Naive thymus-derived CD8-positive, alpha-beta T cell (primary cell): ENCODE data around the gene PCDHA1. TPM values are rescaled to one million over a fixed set of nuclear protein-coding genes. Genes with fewer than 3 reads are reported as not detected.
"Not testable (repeated sequence)": the region's sequence is repeated elsewhere in the genome, so short reads cannot be mapped to it uniquely, and the experiment has no call there.

Experiments used
- ATAC-seq, 2 donors: fragments of 150-1000 bp; cut with Tn5 transposase in 1 of 2; sonication (Bioruptor Pico), chemical (Tn5 transposase) in 1 of 2; 1 replicate in 1 of 2; 2 replicates in 1 of 2; pipeline ENCODE4 v1.10.0; 2021; ENCODE audit warnings: mild to moderate bottlenecking in 2 of 2, moderate library complexity in 2 of 2
- POLR2A ChIA-PET: fragments of 350-600 bp; sonication (Branson Sonifier 250); formaldehyde crosslinking; loops from one replicate; lab custom pipeline; 2021; ENCODE audit warnings: antibody characterized with exemption; lab: Charles Lee
- DNase-seq, 10 donors: peaks; one replicate each; pipeline versions ENCODE4 v3.0.0 to v3.0.0-alpha.2; 2020 to 2022
- H3K27ac Mint-ChIP-seq, 10 donors: one replicate each; pipeline ENCODE4 v1.8.0; 2020 to 2022; ENCODE audit warnings: mild to moderate bottlenecking in 10 of 10, mixed read lengths in 10 of 10, moderate library complexity in 4 of 10, inconsistent platforms in 1 of 10
- H3K27me3 Mint-ChIP-seq, 5 donors: one replicate each; pipeline ENCODE4 v1.8.0; 2021 to 2022; ENCODE audit warnings: mixed read lengths in 5 of 5
- H3K36me3 Mint-ChIP-seq, 3 donors: one replicate each; pipeline ENCODE4 v1.8.0; 2020 to 2022; ENCODE audit warnings: mixed read lengths in 3 of 3, mild to moderate bottlenecking in 2 of 3, inconsistent platforms in 1 of 3
- H3K4me1 Mint-ChIP-seq, 4 donors: one replicate each; pipeline ENCODE4 v1.8.0; 2021 to 2022; ENCODE audit warnings: mixed read lengths in 4 of 4
- H3K4me3 Mint-ChIP-seq, 10 donors: one replicate each; pipeline ENCODE4 v1.8.0; 2020 to 2022; ENCODE audit warnings: mild to moderate bottlenecking in 10 of 10, mixed read lengths in 10 of 10, moderate library complexity in 6 of 10, inconsistent platforms in 1 of 10
- H3K9me3 Mint-ChIP-seq, 9 donors: one replicate each; pipeline ENCODE4 v1.8.0; 2020 to 2022; ENCODE audit warnings: mixed read lengths in 9 of 9, mild to moderate bottlenecking in 3 of 9, inconsistent platforms in 1 of 9, moderate library complexity in 1 of 9
- polyA plus RNA-seq, 3 donors: library from polyadenylated mRNA; unstranded; fragments of 300-500 nt; fragmentation: Illumina TruSeq; gene quantifications; one replicate each; pipeline ENCODE4 v1.2.3, GENCODE V29; 2021
- total RNA-seq, 8 experiments: library from RNA in 2 of 8; stranded (reverse) in 2 of 8; gene quantifications; one replicate each; pipeline ENCODE4 v1.2.3 and lab custom pipeline; 2021 to 2026

The PCDHA1 gene
- total and polyA plus RNA-seq, 5 experiments from 2014 or later: not detected

- H3K4me3 Mint-ChIP-seq, POLR2A ChIA-PET, ATAC-seq, H3K27ac Mint-ChIP-seq, H3K4me1 Mint-ChIP-seq, DNase-seq: not testable (repeated sequence)
- Mint-ChIP-seq H3K9me3 (peaks cover 16 to 55% (median 24%) of the 10 kb centered on the region in 9 donors), H3K27me3 (peaks cover 18 to 29% (median 26%) of the 10 kb centered on the region in 5 donors), H3K36me3 (peaks cover 7 to 40% (median 13%) of the 10 kb centered on the region in 3 donors)
These were observed 37.0 kb downstream of the PCDHA1 start for GRCh38 chr5:140822969-140823368.

DNA sequence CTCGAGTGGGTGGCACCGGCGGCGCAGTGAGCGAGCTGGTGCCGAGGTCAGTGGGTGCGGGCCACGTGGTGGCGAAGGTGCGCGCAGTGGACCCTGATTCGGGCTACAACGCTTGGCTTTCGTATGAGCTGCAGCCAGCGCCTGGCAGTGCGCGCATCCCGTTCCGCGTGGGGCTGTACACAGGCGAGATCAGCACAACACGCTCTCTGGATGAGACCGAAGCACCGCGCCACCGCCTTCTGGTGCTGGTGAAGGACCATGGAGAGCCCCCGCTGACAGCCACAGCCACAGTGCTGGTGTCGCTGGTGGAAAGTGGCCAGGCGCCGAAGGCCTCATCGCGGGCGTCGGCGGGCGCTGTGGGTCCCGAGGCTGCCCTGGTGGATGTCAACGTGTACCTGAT is 37.5 kb downstream of the PCDHA1 start:
- DNase-seq (no peak), ATAC-seq (no peak)
- Mint-ChIP-seq H3K27ac (no peak overlapping the region), H3K4me3 (no peak overlapping the region), H3K27me3 (peaks cover 18 to 31% (median 29%) of the 10 kb centered on the region in 5 donors), H3K9me3 (peaks cover 16 to 55% (median 25%) of the 10 kb centered on the region in 9 donors), H3K36me3 (peaks cover 7 to 39% (median 15%) of the 10 kb centered on the region in 3 donors), H3K4me1 (no peaks in the 10 kb centered on the region)
- POLR2A ChIA-PET: no interaction called here

DNA sequence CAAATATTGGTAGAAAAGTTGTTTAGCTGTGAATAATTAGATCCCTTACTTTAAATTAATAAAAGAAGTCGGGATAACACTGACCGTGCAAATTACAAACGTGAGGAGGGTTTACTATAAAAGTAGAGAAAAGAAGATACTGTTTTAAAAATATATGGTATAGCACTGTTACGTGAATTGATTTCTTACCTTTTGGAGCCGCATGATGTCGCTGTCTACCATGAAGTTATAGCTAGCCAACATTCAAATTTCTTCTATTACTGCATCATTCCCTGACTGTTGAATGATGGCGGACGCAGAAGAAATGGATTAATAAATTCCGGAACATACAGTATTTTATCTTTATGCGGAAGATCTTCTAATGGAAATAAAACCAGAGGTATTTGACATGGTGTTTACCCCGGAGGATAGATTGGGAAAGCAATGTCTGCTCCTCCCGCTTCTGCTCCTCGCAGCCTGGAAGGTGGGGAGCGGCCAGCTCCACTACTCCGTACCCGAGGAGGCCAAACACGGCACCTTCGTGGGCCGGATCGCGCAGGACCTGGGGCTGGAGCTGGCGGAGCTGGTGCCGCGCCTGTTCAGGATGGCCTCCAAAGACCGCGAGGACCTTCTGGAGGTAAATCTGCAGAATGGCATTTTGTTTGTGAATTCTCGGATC is 41.9 kb downstream of the PCDHA1 start, which contains the start of gene PCDHA6:
Gene PCDHA6 (plus strand): TSS at position 257 of the 658 bp plus-strand sequence. CDS start 132 bp downstream, at position 389.
- Mint-ChIP-seq H3K36me3 (peaks cover 15 to 48% (median 18%) of the 10 kb centered on the region in 3 donors), H3K4me1 (no peaks in the 10 kb centered on the region), H3K9me3 (peaks cover 13 to 69% (median 26%) of the 10 kb centered on the region in 9 donors), H3K27me3 (peaks cover 28 to 53% (median 42%) of the 10 kb centered on the region in 5 donors), H3K4me3 (no peak within 1 kb of the TSS), H3K27ac (no peak within 1 kb of the TSS)
- no peak for ATAC-seq
- POLR2A ChIA-PET: no interaction called here
- DNase-seq: no peak

DNA sequence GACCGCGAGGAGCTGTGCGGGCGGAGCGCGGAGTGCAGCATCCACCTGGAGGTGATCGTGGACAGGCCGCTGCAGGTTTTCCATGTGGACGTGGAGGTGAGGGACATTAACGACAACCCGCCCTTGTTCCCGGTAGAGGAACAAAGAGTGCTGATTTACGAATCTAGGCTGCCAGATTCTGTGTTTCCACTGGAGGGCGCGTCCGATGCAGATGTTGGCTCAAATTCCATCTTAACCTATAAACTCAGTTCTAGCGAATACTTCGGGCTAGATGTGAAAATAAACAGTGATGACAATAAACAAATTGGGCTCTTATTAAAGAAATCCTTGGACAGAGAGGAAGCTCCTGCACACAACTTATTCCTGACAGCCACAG is 42.4 kb downstream of the PCDHA1 start:
- Mint-ChIP-seq H3K27me3 (peaks cover 32 to 58% (median 46%) of the 10 kb centered on the region in 5 donors), H3K4me1 (no peaks in the 10 kb centered on the region), H3K4me3 (no peak overlapping the region), H3K36me3 (peaks cover 17 to 51% (median 21%) of the 10 kb centered on the region in 3 donors), H3K27ac (no peak overlapping the region), H3K9me3 (peaks cover 13 to 72% (median 30%) of the 10 kb centered on the region in 9 donors)
- ATAC-seq (no peak), DNase-seq (no peak)
- POLR2A ChIA-PET: no interaction called here

- H3K4me3 Mint-ChIP-seq, ATAC-seq, POLR2A ChIA-PET, H3K27ac Mint-ChIP-seq, H3K4me1 Mint-ChIP-seq, DNase-seq: not testable (repeated sequence)
- peaks cover 21 to 60% (median 28%) of the 10 kb centered on the region in 3 donors for H3K36me3 Mint-ChIP-seq
- peaks cover 38 to 70% (median 51%) of the 10 kb centered on the region in 5 donors for H3K27me3 Mint-ChIP-seq
- peaks cover 16 to 78% (median 35%) of the 10 kb centered on the region in 9 donors for H3K9me3 Mint-ChIP-seq
These were observed 43.9 kb downstream of the PCDHA1 start for GRCh38 chr5:140829511-140830501.

GRCh38 chr5:140833993-140834392 is 48.1 kb downstream of the PCDHA1 start, which contains the start of gene PCDHA7:
TSS of gene PCDHA7 (plus strand) at chr5:140834269. CDS start at chr5:140834384, 115 bp downstream.
- Mint-ChIP-seq H3K9me3 (peaks cover 0 to 59% (median 25%) of the 10 kb centered on the region in 9 donors), H3K27ac (no peak within 1 kb of the TSS), H3K4me3 (no peak within 1 kb of the TSS)

GRCh38 chr5:140834439-140835008 is 48.6 kb downstream of the PCDHA1 start:
- ATAC-seq, H3K27ac Mint-ChIP-seq, POLR2A ChIA-PET, H3K4me3 Mint-ChIP-seq, H3K4me1 Mint-ChIP-seq, DNase-seq: not testable (repeated sequence)
- Mint-ChIP-seq H3K9me3 (peaks cover 0 to 60% (median 23%) of the 10 kb centered on the region in 9 donors), H3K36me3 (peaks cover 16 to 27% (median 17%) of the 10 kb centered on the region in 3 donors), H3K27me3 (peaks cover 25 to 65% (median 38%) of the 10 kb centered on the region in 5 donors)

More at GRCh38 chr5:140833993-140834392, 48.1 kb downstream of the PCDHA1 start, which contains the start of gene PCDHA7:
- H3K27me3 Mint-ChIP-seq: peaks cover 23 to 61% (median 35%) of the 10 kb centered on the region in 5 donors
- POLR2A ChIA-PET: no interaction called here
- DNase-seq (no peak), ATAC-seq (no peak)
- H3K4me1 Mint-ChIP-seq: no peaks in the 10 kb centered on the region
- peaks cover 16 to 27% (median 17%) of the 10 kb centered on the region in 3 donors for H3K36me3 Mint-ChIP-seq

GRCh38 chr5:140835622-140836510 is 49.9 kb downstream of the PCDHA1 start:
- peaks cover 17 to 31% (median 23%) of the 10 kb centered on the region in 3 donors for H3K36me3 Mint-ChIP-seq

GRCh38 chr5:140840978-140841962 is 55.3 kb downstream of the PCDHA1 start, which contains the start of gene PCDHA8:
TSS of gene PCDHA8 (plus strand) at chr5:140841187. CDS start at chr5:140841322, 135 bp downstream.
- Mint-ChIP-seq H3K9me3 (peaks cover 0 to 49% (median 18%) of the 10 kb centered on the region in 9 donors), H3K27me3 (peaks cover 13 to 38% (median 24%) of the 10 kb centered on the region in 5 donors), H3K36me3 (peaks cover 10 to 22% (median 10%) of the 10 kb centered on the region in 3 donors), H3K4me3 (peak within 1 kb of the TSS in 1 of 10 donors; percentile 2), H3K4me1 (no peaks in the 10 kb centered on the region), H3K27ac (peak within 1 kb of the TSS in 1 of 10 donors; percentile 53)
- POLR2A ChIA-PET: no interaction called here
- no peak for DNase-seq
- ATAC-seq: no peak

More at GRCh38 chr5:140835622-140836510, 49.9 kb downstream of the PCDHA1 start:
- H3K4me3 Mint-ChIP-seq: no peak overlapping the region
- POLR2A ChIA-PET: no interaction called here
- no peak overlapping the region for H3K27ac Mint-ChIP-seq
- H3K27me3 Mint-ChIP-seq: peaks cover 31 to 72% (median 44%) of the 10 kb centered on the region in 5 donors
- ATAC-seq (no peak), DNase-seq (no peak)
- H3K9me3 Mint-ChIP-seq: peaks cover 0 to 67% (median 31%) of the 10 kb centered on the region in 9 donors
- no peaks in the 10 kb centered on the region for H3K4me1 Mint-ChIP-seq
